Rectal smooth muscle tissue (tissue), 1 donor: ENCODE data around the gene KDM2A.

ENCODE experiments used
- H3K27ac ChIP-seq: one replicate; pipeline ENCODE4 v1.7.0; 2013; ENCODE audit warnings: low read depth, low read length, inconsistent platforms
- H3K27me3 ChIP-seq: one replicate; pipeline ENCODE4 v1.7.0; 2013; ENCODE audit warnings: low read length; ENCODE audit not compliant: control insufficient read depth, insufficient read depth
- H3K36me3 ChIP-seq: one replicate; pipeline ENCODE4 v1.7.0; 2013; ENCODE audit warnings: low read length; ENCODE audit not compliant: control insufficient read depth, insufficient read depth
- H3K4me1 ChIP-seq: one replicate; pipeline ENCODE4 v1.7.0; 2013; ENCODE audit warnings: low read length; ENCODE audit not compliant: control insufficient read depth, insufficient read depth
- H3K4me3 ChIP-seq: one replicate; pipeline ENCODE4 v1.7.0; 2013; ENCODE audit warnings: low read length
- H3K9ac ChIP-seq: one replicate; pipeline ENCODE4 v1.7.0; 2013; ENCODE audit warnings: low read length

Gene KDM2A

DNA sequence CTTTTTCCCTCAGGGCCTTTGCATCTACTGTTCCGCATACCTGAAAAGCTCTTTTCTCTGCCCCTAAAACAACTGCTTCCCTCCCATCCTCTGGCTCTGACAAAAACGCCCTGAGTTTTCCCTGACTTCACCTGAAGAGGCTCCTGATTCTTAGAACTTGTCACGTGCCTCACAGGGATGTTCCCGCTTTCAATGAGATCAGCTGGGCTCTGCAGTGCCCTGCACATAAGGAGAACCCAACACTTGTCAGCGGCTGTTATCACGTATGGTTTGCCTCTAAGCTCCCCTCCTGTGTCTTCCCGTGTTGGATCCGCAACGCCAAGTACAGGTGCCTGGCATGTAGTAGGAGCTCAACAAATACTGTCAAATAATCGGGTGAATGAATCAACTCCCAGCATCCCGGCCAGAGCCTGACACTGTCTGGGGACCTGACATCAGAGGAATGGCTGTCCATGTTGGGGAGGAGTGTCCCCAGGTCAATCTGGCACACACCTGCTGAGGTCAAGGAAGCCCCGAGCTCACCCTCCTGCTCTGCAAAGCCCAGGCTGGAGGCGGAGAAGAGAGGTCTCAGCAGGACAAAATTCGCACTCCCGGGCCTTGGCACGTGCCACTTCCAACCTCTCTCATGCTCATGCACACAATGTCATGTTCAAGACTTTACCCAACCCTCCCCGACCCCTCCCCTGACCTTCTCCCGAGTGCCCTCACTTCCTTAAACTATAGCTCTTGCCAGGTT, 143.1 kb downstream of the KDM2A start:
- Histone ChIP-seq H3K4me3 (no peak overlapping the region), H3K27me3 (no peaks in the 10 kb centered on the region), H3K36me3 (peaks cover 2% of the 10 kb centered on the region), H3K27ac (no peak overlapping the region), H3K4me1 (no peaks in the 10 kb centered on the region), H3K9ac (no peak overlapping the region)

GRCh38 chr11:67262731-67263675, 143.9 kb downstream of the KDM2A start:
- H3K27ac ChIP-seq, result no peak overlapping the region
- H3K27me3 ChIP-seq, result no peaks in the 10 kb centered on the region
- H3K9ac ChIP-seq, result no peak overlapping the region
- peaks cover under 1% of the 10 kb centered on the region for H3K36me3 ChIP-seq
- peaks cover 8% of the 10 kb centered on the region for H3K4me1 ChIP-seq
- no peak overlapping the region for H3K4me3 ChIP-seq

GRCh38 chr11:67264260-67264659, 145.2 kb downstream of the KDM2A start:
- H3K36me3 ChIP-seq, result peaks cover 2% of the 10 kb centered on the region
- no peak overlapping the region for H3K4me3 ChIP-seq
- peaks cover 10% of the 10 kb centered on the region for H3K4me1 ChIP-seq
- no peak overlapping the region for H3K27ac ChIP-seq
- no peaks in the 10 kb centered on the region for H3K27me3 ChIP-seq
- no peak overlapping the region for H3K9ac ChIP-seq

GRCh38 chr11:67264877-67265632, 146.0 kb downstream of the KDM2A start:
- Histone ChIP-seq H3K27ac (no peak overlapping the region), H3K27me3 (no peaks in the 10 kb centered on the region), H3K4me1 (peaks cover 18% of the 10 kb centered on the region), H3K4me3 (no peak overlapping the region), H3K36me3 (peaks cover 2% of the 10 kb centered on the region), H3K9ac (no peak overlapping the region)

GRCh38 chr11:67265633-67266448, 146.8 kb downstream of the KDM2A start:
- peaks cover 26% of the 10 kb centered on the region for H3K4me1 ChIP-seq
- peak overlapping the region; percentile 16 for H3K4me3 ChIP-seq
- no peak overlapping the region for H3K9ac ChIP-seq
- no peaks in the 10 kb centered on the region for H3K27me3 ChIP-seq
- peak overlapping the region; percentile 52 for H3K27ac ChIP-seq
- peaks cover 2% of the 10 kb centered on the region for H3K36me3 ChIP-seq

GRCh38 chr11:67266449-67267187, 147.6 kb downstream of the KDM2A start, which contains the start of gene GRK2:
GRK2 (plus strand) TSS chr11:67266473; CDS start chr11:67266700, 227 bp downstream.
- Histone ChIP-seq H3K27ac (peak within 1 kb of the TSS; percentile 52), H3K9ac (peak within 1 kb of the TSS; percentile 41), H3K27me3 (no peaks in the 10 kb centered on the region), H3K36me3 (peaks cover 2% of the 10 kb centered on the region), H3K4me1 (peaks cover 27% of the 10 kb centered on the region), H3K4me3 (peak within 1 kb of the TSS; percentile 84)

GRCh38 chr11:67267188-67268080, 148.4 kb downstream of the KDM2A start:
- Histone ChIP-seq H3K36me3 (peaks cover 2% of the 10 kb centered on the region), H3K9ac (peak overlapping the region; percentile 41), H3K4me3 (peak overlapping the region; percentile 84), H3K4me1 (peaks cover 27% of the 10 kb centered on the region), H3K27ac (peak overlapping the region; percentile 42), H3K27me3 (no peaks in the 10 kb centered on the region)

GRCh38 chr11:67268081-67268961, 149.3 kb downstream of the KDM2A start:
- Histone ChIP-seq H3K27ac (peak overlapping the region; percentile 42), H3K9ac (peak overlapping the region; percentile 41), H3K36me3 (peaks cover 2% of the 10 kb centered on the region), H3K4me3 (peak overlapping the region; percentile 84), H3K4me1 (peaks cover 31% of the 10 kb centered on the region), H3K27me3 (no peaks in the 10 kb centered on the region)

DNA sequence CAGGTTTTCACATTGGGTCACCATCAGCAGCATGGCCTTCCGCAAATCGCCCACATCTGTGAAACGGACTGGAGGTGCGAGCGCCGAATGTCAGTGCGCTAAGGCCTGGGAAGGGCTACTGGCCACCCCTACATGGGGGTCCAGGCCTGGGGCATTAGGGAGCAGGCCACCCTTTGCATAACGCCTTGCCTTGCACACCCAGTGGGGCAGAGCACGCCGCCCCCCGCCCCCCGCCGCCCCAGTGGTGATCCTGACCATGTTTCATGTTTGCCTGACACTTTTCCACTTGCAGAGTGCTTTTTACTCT, 149.9 kb downstream of the KDM2A start:
- H3K9ac ChIP-seq, result no peak overlapping the region

More for the DNA sequence above, 149.9 kb downstream of the KDM2A start:
- Histone ChIP-seq H3K4me1 (peaks cover 31% of the 10 kb centered on the region), H3K4me3 (peak overlapping the region; percentile 84), H3K27me3 (no peaks in the 10 kb centered on the region), H3K36me3 (peaks cover 2% of the 10 kb centered on the region), H3K27ac (no peak overlapping the region)
